Esophagus squamous epithelium (tissue), 5 donors: ENCODE data around the gene CXCL6. TPM values are rescaled to one million over a fixed set of nuclear protein-coding genes. Genes with fewer than 3 reads are reported as not detected.

ENCODE experiments used
- DNase-seq: peaks from one replicate; lab custom pipeline; 2025; lab: John Stamatoyannopoulos, UW
- H3K27ac ChIP-seq, 4 donors: fragments of 200-600 bp; sonication (generic); one replicate each; pipeline ENCODE4 v1.5.1; 2016 to 2019; ENCODE audit warnings: mild to moderate bottlenecking in 1 of 4
- H3K27me3 ChIP-seq, 4 donors: fragments of 200-600 bp; sonication (generic); 1 replicate in 3 of 4; 2 replicates in 1 of 4; pipeline versions ENCODE4 v1.5.1 to v1.6.0; 2017 to 2021; ENCODE audit warnings: antibody characterized with exemption in 1 of 4
- H3K36me3 ChIP-seq, 3 donors: fragments of 200-600 bp; sonication (generic); one replicate each; pipeline ENCODE4 v1.5.1; 2016 to 2019
- H3K4me1 ChIP-seq, 3 donors: fragments of 200-600 bp; sonication (generic); one replicate each; pipeline ENCODE4 v1.5.1; 2017 to 2019
- H3K4me3 ChIP-seq, 4 donors: fragments of 200-600 bp; sonication (generic); 1 replicate in 3 of 4; 2 replicates in 1 of 4; pipeline ENCODE4 v1.5.1; 2016 to 2019; ENCODE audit warnings: mild to moderate bottlenecking in 2 of 4, moderate library complexity in 1 of 4
- H3K9me3 ChIP-seq, 3 donors: fragments of 200-600 bp; sonication (generic); one replicate each; pipeline ENCODE4 v1.5.1; 2016 to 2019
- CTCF ChIP-seq, 6 experiments: fragments of 450-650 bp in 4 of 6; fragments of 200-600 bp in 2 of 6; sonication (generic) in 2 of 6; IDR thresholded peaks; one replicate each; pipeline ENCODE4 v1.5.1; 2016 to 2019; ENCODE audit warnings: antibody characterized with exemption in 6 of 6, mild to moderate bottlenecking in 4 of 6, moderate library complexity in 4 of 6
- POLR2A ChIP-seq, 4 donors: fragments of 450-650 bp; IDR thresholded peaks; one replicate each; pipeline ENCODE4 v1.6.1; 2017; ENCODE audit warnings: antibody characterized with exemption in 4 of 4, mild to moderate bottlenecking in 4 of 4, moderate library complexity in 3 of 4
- WGBS, 2 donors: methylation state at CpG; one replicate each; pipeline ENCODE4 v1.1.5; 2018; 5-methylcytosine and 5-hydroxymethylcytosine counted together
- intact Hi-C: fragments of 100-400 bp; cut with DNase I; formaldehyde crosslinking; loops from one replicate; pipeline ENCODE4 v1.15.0; 2022
- total RNA-seq, 4 donors: library from RNA; depleted of rRNA; stranded (reverse); fragments of >200 nt; gene quantifications; one replicate each; pipeline ENCODE4 v1.1.0, GENCODE V29; 2016
- donor health status: DM: yes; HTN: yes; CAD: no.

CXCL6 gene
- total RNA-seq, 4 donors from 2014 or later = 0.57 to 10.1 (median 9.4) TPM; not detected in 1

GRCh38 chr4:73864365-73864764 lies 27.9 kb downstream of the CXCL6 start:
- WGBS, 2 donors = 58 to 67% methylated on average over 2 of the region's 2 CpGs
- intact Hi-C loops = loop anchor here (10.0 kb wide), 2 partner anchors 190 to 280 kb away; no protein-coding TSS in a partner anchor
- Histone ChIP-seq H3K4me1 (peaks cover 0 to 23% (median 7%) of the 10 kb centered on the region in 3 donors), H3K27me3 (peaks cover 0 to 8% (median 0%) of the 10 kb centered on the region in 4 donors), H3K9me3 (no peaks in the 10 kb centered on the region), H3K27ac (no peak overlapping the region), H3K4me3 (no peak overlapping the region), H3K36me3 (no peaks in the 10 kb centered on the region)
- DNase-seq = no peak
- no peak for TF ChIP-seq POLR2A (IDR thresholded peaks at IDR 0.05)
- peak in 4 of 6 experiments; percentile 28 to 66 (median 42) for TF ChIP-seq CTCF (IDR thresholded peaks at IDR 0.05)

- Histone ChIP-seq H3K4me1 (peaks cover 0 to 25% (median 12%) of the 10 kb centered on the region in 3 donors), H3K4me3 (no peak overlapping the region), H3K27me3 (peaks cover 0 to 14% (median 0%) of the 10 kb centered on the region in 4 donors), H3K9me3 (no peaks in the 10 kb centered on the region), H3K36me3 (no peaks in the 10 kb centered on the region), H3K27ac (no peak overlapping the region)
- no peak for DNase-seq
- TF ChIP-seq POLR2A (IDR thresholded peaks at IDR 0.05) (no peak), CTCF (IDR thresholded peaks at IDR 0.05) (no peak)
- 49 to 65% methylated on average over 8 of the region's 8 CpGs for WGBS, 2 donors
- intact Hi-C loops = loop anchor here (10.0 kb wide), 2 partner anchors 190 to 280 kb away; no protein-coding TSS in a partner anchor
Measured at GRCh38 chr4:73864961-73865360, 28.5 kb downstream of the CXCL6 start.

GRCh38 chr4:73865431-73866096 lies 29.1 kb downstream of the CXCL6 start:
- DNase-seq = no peak
- H3K27me3 ChIP-seq = peaks cover 0 to 18% (median 0%) of the 10 kb centered on the region in 4 donors
- intact Hi-C loops = loop anchor here (10.0 kb wide), 2 partner anchors 191 to 281 kb away; no protein-coding TSS in a partner anchor
- peaks cover 0 to 29% (median 12%) of the 10 kb centered on the region in 3 donors for H3K4me1 ChIP-seq
- TF ChIP-seq CTCF (IDR thresholded peaks at IDR 0.05) (no peak), POLR2A (IDR thresholded peaks at IDR 0.05) (no peak)
- no peak overlapping the region for H3K27ac ChIP-seq
- 79 to 80% methylated on average over 5 of the region's 5 CpGs for WGBS, 2 donors
- no peaks in the 10 kb centered on the region for H3K36me3 ChIP-seq
- H3K9me3 ChIP-seq = no peaks in the 10 kb centered on the region
- H3K4me3 ChIP-seq = no peak overlapping the region

- Histone ChIP-seq H3K9me3 (no peaks in the 10 kb centered on the region), H3K4me3 (no peak overlapping the region), H3K27ac (no peak overlapping the region), H3K27me3 (peaks cover 0 to 18% (median 0%) of the 10 kb centered on the region in 4 donors), H3K36me3 (no peaks in the 10 kb centered on the region), H3K4me1 (peaks cover 0 to 29% (median 12%) of the 10 kb centered on the region in 3 donors)
- TF ChIP-seq POLR2A (IDR thresholded peaks at IDR 0.05) (no peak), CTCF (IDR thresholded peaks at IDR 0.05) (no peak)
- WGBS, 2 donors = 31 to 42% methylated on average over 2 of the region's 2 CpGs
- intact Hi-C loops = loop anchor here (10.0 kb wide), 2 partner anchors 191 to 281 kb away; no protein-coding TSS in a partner anchor
- no peak for DNase-seq
Measured at GRCh38 chr4:73866246-73866645, 29.8 kb downstream of the CXCL6 start.

GRCh38 chr4:73867783-73868182 lies 31.3 kb downstream of the CXCL6 start:
- WGBS, 2 donors = 23 to 45% methylated on average over 3 of the region's 3 CpGs
- Histone ChIP-seq H3K27ac (no peak overlapping the region), H3K4me1 (peaks cover 0 to 29% (median 12%) of the 10 kb centered on the region in 3 donors), H3K27me3 (peaks cover 0 to 18% (median 0%) of the 10 kb centered on the region in 4 donors), H3K4me3 (no peak overlapping the region), H3K9me3 (no peaks in the 10 kb centered on the region), H3K36me3 (no peaks in the 10 kb centered on the region)
- DNase-seq = no peak
- no peak for TF ChIP-seq POLR2A (IDR thresholded peaks at IDR 0.05)
- TF ChIP-seq CTCF (IDR thresholded peaks at IDR 0.05) = peak in 2 of 6 experiments; percentile 15 to 38
- intact Hi-C loops = loop anchor here (10.0 kb wide), 2 partner anchors 193 to 283 kb away; no protein-coding TSS in a partner anchor
